Mesenteric fat pad (tissue), 1 donor: ENCODE data around the gene TRIOBP. TPM values are rescaled to one million over a fixed set of nuclear protein-coding genes. Genes with fewer than 3 reads are reported as not detected.
"Not testable (repeated sequence)": the region's sequence is repeated elsewhere in the genome, so short reads cannot be mapped to it uniquely, and the experiment has no call there.

Source experiments
- DNase-seq: peaks from one replicate; pipeline ENCODE4 v3.0.0-alpha.2; 2020; ENCODE audit warnings: low spot score
- total RNA-seq: library from RNA; stranded (reverse); fragmentation: NEBNext Ultra II Directional; extraction: Animal tissue kit (Norgen Biotek cat#: 25700); gene quantifications from one replicate; pipeline ENCODE4 v1.2.1, GENCODE V29; 2021
- donor health status: DM: yes; HTN: yes; CAD: no.

Gene TRIOBP
- total RNA-seq, 1 donor from 2014 or later, result 91.7 TPM

- DNase-seq, result no peak
Observed at GRCh38 chr22:37690901-37691504, 5.8 kb upstream of the TRIOBP start.

- no peak for DNase-seq
Observed at GRCh38 chr22:37692627-37693285, 4.1 kb upstream of the TRIOBP start.

GRCh38 chr22:37694131-37694530, 2.7 kb upstream of the TRIOBP start:
- DNase-seq, result not testable (repeated sequence)

DNA sequence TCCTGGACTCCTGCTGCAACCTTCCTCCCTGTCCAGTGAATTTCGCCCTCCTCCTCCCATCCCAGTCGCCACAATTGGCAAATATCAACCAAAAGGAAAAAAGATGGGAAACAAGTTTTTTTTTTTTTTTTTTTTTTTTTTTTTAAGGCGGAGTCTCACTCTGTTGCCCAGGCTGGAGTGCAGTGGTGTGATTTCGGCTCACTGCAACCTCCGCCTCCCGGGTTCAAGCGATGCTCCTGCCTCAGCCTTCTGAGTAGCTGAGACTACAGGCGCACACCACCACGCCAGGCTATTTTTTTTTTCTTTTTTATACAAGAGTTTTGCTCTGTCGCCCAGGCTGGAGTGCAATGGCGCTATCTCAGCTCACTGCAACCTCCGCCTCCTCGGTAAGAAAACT, 590 bp upstream of the TRIOBP start:
- not testable (repeated sequence) for DNase-seq

- DNase-seq, result no peak
Observed at GRCh38 chr22:37697538-37697835, 639 bp downstream of the TRIOBP start.

DNA sequence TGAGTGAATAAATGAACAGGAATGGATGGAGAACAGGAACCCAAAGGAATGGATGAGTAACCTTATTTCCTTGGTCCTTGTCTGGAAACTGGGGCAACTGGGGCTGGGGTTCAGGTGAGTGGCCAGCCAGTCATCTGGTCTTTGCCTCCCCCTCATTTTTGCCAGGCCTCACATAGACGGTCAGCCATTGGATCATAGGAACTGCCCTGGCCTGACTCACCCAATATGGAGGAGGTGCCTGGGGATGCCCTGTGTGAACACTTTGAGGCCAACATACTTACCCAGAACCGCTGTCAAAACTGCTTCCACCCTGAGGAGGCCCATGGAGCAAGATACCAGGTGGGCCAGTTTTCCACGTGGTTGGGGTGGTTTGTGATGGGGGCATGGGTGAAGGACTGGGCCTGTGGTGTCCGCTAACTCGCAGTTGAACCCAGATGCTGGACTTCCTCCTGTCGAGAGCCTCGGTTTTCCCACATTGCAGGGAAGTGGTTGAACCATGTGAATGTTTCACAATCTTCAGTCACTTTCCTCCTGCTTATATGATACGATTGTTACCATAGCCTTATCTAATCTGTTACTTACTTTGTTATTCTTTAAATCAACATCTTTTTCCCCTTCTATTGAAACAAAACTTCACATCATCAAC, 4.4 kb downstream of the TRIOBP start:
- no peak for DNase-seq

DNA sequence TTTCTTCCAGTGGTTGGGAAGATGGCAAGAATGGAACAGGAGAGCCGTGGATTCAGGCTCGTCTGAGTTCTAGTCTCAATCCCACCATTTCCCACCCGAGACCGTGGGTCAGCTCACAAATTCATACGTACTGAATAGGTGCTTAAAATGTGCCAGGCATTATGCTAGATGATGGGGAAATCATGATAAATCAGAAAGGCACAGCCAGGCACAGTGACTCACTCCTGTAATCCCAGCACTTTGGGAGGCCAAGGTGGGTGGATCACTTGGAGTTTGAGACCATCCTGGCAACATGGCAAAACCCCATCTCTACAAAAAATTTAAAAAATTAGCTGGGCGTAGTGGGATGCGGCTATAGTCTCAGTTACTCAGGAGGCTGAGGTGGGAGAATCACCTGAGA, 7.1 kb downstream of the TRIOBP start:
- DNase-seq, result no peak

DNA sequence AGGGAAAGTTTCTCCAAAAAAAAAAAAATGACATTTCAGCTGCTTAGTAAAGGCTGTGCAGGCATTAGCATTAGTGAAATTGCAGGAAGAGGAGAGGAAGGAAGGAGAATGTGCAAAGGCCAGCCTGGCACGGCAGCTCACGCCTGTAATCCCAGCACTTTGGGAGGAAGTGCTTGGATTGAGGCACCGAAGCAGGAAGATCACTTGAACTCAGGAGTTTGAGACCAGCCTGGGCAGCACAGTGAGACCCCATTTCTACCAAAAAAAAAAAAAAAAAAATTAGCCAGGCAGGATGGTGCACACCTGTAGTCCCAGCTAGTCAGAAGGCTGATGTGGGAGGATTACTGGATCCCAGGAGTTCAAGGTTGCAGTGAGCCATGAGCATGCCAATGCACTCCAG, 7.8 kb downstream of the TRIOBP start:
- no peak for DNase-seq

- DNase-seq, result no peak
Observed at GRCh38 chr22:37705205-37705604, 8.4 kb downstream of the TRIOBP start.

- no peak for DNase-seq
Observed at GRCh38 chr22:37708580-37709444, 12.0 kb downstream of the TRIOBP start.

DNA sequence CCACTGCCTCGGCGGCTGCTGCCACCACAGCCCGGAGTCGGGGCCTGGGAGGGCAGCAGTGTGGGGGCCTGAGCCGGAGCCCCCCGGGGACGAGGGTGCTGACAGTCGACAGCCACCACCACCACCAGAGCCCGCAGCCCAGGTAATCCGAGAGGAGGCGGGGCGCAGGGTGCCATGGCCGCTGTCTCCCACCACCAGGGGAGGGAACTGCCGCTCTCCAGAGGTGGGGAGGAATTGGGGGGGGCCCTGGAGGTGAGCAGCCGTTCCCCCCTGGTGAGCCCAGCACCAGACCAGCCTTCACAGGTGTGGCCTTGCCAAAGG, 12.6 kb downstream of the TRIOBP start:
- DNase-seq, result no peak

GRCh38 chr22:37710675-37711074, 13.8 kb downstream of the TRIOBP start:
- no peak for DNase-seq

DNA sequence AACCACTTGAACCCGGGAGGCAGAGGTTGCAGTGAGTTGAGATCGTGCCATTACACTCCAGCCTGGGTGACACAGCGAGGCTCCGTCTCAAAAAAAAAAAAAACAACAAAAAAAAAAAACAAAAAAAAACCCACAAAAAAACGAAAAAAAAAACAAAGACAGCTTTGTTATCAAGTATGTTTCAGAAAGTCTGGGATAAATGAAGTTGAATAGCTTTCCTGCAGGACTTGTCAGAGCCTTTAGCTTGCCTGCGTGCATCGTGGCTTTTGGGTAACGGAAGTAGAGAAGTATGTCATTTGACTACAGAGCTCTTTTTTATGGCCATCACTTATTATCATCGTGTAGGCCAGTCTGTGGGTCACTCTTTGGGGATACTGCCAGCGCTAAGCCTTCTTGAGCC, 14.6 kb downstream of the TRIOBP start:
- no peak for DNase-seq

DNA sequence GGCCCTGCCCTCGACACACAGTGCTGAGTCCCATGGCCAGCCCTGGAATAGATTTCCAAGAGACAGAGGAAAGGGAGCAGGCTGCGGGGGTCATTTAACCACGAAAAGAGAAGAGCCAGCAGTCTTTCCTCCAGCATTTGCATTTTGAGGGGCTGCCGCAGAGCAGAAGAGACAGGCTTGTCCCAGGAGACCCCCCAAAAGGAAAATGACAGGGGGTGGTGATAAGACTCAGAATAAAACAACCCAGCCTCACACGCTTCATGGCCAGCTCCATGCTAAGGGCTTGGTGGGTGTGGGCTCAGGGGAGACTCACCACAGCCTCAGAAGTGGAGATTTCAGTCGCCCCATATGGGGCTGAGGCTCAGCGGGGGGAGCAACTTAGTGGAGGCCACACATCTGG, 16.9 kb downstream of the TRIOBP start:
- no peak for DNase-seq

DNA sequence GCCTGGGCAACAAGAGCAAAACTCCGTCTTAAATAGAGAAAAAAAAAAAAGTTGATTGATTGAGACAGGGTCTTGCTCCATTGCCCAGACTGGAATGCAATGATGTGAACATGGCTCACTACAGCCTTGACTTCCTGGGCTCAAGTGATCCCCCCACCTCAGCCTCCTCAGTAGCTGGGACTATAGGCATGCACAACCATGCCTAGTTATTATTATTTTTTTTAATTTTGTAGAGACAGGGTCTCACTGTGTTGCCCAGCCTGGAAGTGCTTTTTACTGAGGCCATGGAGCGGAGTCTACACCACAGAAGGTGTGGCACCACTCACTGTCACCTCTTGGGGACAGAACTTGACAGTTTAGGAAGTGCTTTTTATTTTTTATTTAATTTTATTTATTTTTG, 17.8 kb downstream of the TRIOBP start:
- DNase-seq, result no peak

GRCh38 chr22:37715760-37716159, 18.9 kb downstream of the TRIOBP start:
- DNase-seq, result no peak

DNA sequence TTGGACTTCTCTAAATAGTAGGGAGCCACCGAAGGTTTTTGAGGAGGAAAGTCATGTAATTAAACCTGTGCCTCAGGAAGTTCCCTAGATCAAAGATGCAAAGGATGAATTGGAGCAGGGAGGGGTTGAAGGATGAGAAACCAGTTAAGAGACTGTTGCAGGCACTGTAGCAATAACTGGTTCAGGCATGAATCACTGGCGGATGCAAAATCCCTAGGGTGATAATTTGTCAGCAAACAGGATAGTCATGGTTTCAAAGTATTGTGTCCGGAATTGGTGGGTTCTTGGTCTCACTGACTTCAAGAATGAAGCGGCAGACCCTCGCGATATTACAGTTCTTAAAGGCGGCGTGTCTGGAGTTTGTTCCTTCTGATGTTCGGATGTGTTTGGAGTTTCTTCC, 19.9 kb downstream of the TRIOBP start:
- no peak for DNase-seq

DNA sequence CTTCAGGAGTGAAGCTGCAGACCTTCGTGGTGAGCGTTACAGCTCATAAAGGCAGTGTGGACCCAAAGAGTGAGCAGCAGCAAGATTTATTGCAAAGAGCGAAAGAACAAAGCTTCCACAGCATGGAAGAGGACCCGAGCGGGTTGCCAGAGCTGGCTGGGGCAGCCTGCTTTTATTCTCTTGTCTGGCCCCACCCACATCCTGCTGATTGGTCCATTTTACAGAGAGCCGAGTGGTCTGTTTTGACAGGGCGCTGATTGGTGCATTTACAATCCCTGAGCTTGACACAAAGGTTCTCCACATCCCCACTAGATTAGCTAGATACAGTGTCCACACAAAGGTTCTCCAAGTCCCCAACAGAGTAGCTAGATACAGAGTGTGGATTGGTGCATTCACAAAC, 20.4 kb downstream of the TRIOBP start:
- DNase-seq, result not testable (repeated sequence)

- DNase-seq, result not testable (repeated sequence)
Observed at GRCh38 chr22:37717746-37718305, 21.0 kb downstream of the TRIOBP start.

DNA sequence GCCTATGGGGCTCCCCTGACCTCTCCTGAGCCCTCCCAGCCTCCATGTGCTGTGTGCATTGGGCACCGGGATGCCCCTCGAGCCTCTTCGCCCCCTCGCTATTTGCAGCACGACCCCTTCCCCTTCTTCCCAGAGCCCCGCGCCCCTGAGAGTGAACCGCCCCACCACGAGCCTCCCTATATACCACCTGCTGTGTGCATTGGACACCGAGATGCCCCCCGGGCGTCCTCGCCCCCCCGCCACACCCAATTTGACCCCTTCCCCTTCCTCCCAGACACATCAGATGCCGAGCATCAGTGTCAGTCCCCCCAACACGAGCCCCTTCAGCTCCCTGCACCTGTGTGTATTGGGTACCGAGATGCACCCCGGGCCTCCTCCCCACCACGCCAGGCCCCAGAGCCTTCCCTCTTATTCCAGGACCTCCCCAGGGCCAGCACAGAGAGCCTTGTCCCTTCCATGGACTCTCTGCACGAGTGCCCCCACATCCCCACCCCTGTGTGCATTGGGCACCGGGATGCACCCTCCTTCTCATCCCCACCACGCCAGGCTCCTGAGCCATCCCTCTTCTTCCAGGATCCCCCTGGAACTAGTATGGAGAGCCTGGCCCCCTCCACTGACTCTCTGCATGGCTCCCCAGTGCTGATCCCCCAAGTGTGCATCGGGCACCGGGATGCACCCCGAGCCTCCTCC, 28.8 kb downstream of the TRIOBP start:
- DNase-seq, result no peak

DNA sequence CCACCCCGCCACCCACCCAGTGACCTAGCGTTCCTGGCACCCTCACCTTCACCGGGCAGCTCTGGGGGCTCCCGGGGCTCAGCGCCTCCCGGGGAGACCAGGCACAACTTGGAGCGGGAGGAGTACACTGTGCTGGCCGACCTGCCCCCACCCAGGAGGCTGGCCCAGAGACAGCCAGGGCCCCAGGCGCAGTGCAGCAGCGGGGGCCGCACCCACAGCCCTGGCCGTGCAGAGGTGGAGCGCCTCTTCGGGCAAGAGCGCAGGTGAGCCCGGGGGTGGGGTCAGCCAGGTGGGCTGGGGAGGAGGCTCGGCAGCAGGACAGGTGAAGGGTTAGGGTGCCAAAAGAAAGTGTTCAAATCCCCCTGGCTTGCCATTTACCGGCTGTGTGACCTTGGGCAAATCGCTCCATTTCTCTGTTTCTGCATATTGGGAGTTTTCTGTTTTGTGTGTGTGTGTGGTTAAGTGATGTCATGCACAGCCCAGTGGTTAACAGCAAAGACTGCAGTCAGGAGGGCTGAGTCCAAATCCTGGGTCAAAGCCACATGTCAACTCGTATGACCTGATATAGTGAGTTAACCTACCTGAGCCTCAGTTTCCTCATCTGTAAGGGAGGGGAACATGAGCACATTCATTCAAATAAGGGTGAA, 29.5 kb downstream of the TRIOBP start:
- no peak for DNase-seq
